Keratinocyte (primary cell): ENCODE results near the gene FAM20C.

ENCODE experiments used
- EZH2 ChIP-seq: IDR thresholded peaks from one replicate; pipeline ENCODE4 v1.6.1; 2012; ENCODE audit warnings: inconsistent platforms, mild to moderate bottlenecking, low read length, moderate library complexity
- TF ChIP-seq, protein P1 (sequence below), 3 experiments: IDR thresholded peaks in 1 of 3; conservative IDR thresholded peaks in 1 of 3; optimal IDR thresholded peaks in 1 of 3; 2 replicates in 2 of 3; 3 replicates in 1 of 3; pipeline versions ENCODE3 to v1.5.1; 2011; ENCODE audit warnings: low read length in 3 of 3, mild to moderate bottlenecking in 3 of 3, moderate library complexity in 2 of 3, control low read depth in 1 of 3, inconsistent platforms in 1 of 3; ENCODE audit not compliant: insufficient read depth in 2 of 3; ENCODE audit errors: extremely low read depth in 1 of 3

DNA sequence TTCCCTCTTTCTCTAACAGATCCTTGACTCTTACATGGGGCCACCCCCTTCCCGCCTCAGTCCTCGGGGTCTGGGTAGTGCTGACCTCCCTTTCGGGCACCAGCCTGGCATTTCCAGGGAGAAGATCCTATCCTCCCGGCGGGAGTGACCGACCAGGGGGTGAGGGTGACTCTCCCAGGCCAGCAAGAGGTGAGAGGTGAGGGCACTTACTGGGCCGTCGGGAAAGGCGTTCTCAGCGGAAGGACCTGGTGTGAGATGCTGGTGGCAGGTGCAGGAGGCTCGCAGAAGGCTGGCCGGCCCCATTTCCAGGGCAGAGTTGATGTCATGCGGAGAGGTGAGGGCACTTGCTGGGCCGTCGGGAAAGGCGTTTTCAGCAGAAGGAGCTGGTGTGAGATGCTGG lies 93.4 kb downstream of the FAM20C start:
- TF ChIP-seq EZH2, result no peak
- TF ChIP-seq, protein P1, sequence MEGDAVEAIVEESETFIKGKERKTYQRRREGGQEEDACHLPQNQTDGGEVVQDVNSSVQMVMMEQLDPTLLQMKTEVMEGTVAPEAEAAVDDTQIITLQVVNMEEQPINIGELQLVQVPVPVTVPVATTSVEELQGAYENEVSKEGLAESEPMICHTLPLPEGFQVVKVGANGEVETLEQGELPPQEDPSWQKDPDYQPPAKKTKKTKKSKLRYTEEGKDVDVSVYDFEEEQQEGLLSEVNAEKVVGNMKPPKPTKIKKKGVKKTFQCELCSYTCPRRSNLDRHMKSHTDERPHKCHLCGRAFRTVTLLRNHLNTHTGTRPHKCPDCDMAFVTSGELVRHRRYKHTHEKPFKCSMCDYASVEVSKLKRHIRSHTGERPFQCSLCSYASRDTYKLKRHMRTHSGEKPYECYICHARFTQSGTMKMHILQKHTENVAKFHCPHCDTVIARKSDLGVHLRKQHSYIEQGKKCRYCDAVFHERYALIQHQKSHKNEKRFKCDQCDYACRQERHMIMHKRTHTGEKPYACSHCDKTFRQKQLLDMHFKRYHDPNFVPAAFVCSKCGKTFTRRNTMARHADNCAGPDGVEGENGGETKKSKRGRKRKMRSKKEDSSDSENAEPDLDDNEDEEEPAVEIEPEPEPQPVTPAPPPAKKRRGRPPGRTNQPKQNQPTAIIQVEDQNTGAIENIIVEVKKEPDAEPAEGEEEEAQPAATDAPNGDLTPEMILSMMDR (optimal IDR thresholded peaks at IDR 0.05 in 1 of 3, IDR thresholded peaks at IDR 0.05 in 1 of 3, conservative IDR thresholded peaks at IDR 0.05 in 1 of 3; ENCODE audit: extremely low read depth in 1 of 3, insufficient read depth in 2 of 3, low read length in 3 of 3), result no peak
